ENCODE data around the gene CCDC150. TPM values are rescaled to one million over a fixed set of nuclear protein-coding genes. Genes with fewer than 3 reads are reported as not detected.

CCDC150 gene
- total RNA-seq, 1 experiment from 2014 or later = 29.2 TPM

DNA sequence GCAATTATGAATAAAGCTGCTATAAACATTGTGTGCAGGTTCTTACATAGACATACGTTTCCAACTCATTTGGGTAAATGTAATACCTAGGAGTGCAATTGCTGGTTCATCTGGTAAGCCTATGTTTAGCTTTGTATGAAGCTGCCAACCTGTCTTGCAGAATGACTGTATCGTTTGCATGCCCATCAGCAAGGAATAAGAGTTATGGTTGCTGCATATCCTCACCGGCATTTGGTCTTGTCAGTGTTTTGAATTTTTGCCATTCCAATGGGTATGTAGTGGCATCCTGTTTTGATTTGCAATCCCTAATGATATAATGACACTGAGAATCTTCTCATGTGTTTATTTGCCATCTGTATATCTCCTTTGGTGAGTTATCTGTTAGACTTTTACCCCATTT, 20.7 kb downstream of the CCDC150 start:
- no peaks in the 10 kb centered on the region for H3K9me2 ChIP-seq (ENCODE audit: insufficient read depth)
- TF ChIP-seq POLR2AphosphoS5 (IDR thresholded peaks at IDR 0.05; ENCODE audit: low read depth, low read length) (no peak), FOSL1 (IDR thresholded peaks at IDR 0.05; ENCODE audit: low read depth) (no peak)
- TF ChIP-seq, protein P1, sequence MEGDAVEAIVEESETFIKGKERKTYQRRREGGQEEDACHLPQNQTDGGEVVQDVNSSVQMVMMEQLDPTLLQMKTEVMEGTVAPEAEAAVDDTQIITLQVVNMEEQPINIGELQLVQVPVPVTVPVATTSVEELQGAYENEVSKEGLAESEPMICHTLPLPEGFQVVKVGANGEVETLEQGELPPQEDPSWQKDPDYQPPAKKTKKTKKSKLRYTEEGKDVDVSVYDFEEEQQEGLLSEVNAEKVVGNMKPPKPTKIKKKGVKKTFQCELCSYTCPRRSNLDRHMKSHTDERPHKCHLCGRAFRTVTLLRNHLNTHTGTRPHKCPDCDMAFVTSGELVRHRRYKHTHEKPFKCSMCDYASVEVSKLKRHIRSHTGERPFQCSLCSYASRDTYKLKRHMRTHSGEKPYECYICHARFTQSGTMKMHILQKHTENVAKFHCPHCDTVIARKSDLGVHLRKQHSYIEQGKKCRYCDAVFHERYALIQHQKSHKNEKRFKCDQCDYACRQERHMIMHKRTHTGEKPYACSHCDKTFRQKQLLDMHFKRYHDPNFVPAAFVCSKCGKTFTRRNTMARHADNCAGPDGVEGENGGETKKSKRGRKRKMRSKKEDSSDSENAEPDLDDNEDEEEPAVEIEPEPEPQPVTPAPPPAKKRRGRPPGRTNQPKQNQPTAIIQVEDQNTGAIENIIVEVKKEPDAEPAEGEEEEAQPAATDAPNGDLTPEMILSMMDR (IDR thresholded peaks at IDR 0.05 in 2 of 3, conservative IDR thresholded peaks at IDR 0.05 in 1 of 3; ENCODE audit: borderline replicate concordance in 1 of 3, insufficient read depth in 1 of 3, low read depth in 2 of 3, low read length in 2 of 3) = no peak
- POLR2A ChIA-PET = no interaction called here

DNA sequence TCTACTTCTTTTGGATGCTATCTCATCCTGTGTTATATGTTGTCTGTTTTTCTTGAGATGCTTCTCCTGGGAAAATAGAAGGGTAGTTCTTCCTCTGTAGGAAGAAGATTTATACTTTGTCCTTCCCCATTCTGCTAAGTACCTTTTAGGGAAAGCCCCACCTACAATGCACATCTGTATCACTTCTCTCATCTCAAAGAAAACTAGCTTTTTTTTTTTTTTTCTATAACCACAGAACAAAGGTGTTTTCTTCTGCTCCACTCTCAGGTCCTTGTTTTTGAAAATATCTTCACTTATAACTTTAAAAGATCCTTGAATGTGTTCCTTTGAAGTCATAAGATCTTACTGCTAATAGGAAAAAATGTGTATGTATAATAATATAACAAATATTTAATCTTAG, 30.8 kb downstream of the CCDC150 start:
- Histone ChIP-seq H3K4me1 (ENCODE audit: control insufficient read depth in 1 of 2, insufficient read depth in 2 of 2, low read length in 2 of 2) (no peaks in the 10 kb centered on the region), H3K9me3 (ENCODE audit: control insufficient read depth in 1 of 2, insufficient read depth in 1 of 2, low read depth in 1 of 2, low read length in 2 of 2) (no peaks in the 10 kb centered on the region), H4K20me1 (ENCODE audit: insufficient read depth) (no peaks in the 10 kb centered on the region), H3K9ac (ENCODE audit: low read length) (no peak overlapping the region), H3K9me2 (ENCODE audit: insufficient read depth) (no peaks in the 10 kb centered on the region), H3K4me3 (replicated peaks in 1 of 2; ENCODE audit: low read depth in 1 of 2, low read length in 2 of 2) (no peak overlapping the region), H3K27ac (ENCODE audit: low read depth, low read length) (no peak overlapping the region), H3K36me3 (ENCODE audit: control insufficient read depth in 1 of 2, insufficient read depth in 2 of 2, low read length in 2 of 2) (no peaks in the 10 kb centered on the region), H3K79me2 (ENCODE audit: insufficient read depth, low read length) (no peaks in the 10 kb centered on the region), H2AFZ (ENCODE audit: low read depth, low read length, poor library complexity, severe bottlenecking) (no peak overlapping the region), H3K27me3 (ENCODE audit: insufficient read depth, low read length) (no peaks in the 10 kb centered on the region), H3K4me2 (ENCODE audit: low read length) (no peak overlapping the region)
- intact Hi-C loops (cut with micrococcal nuclease) = no loop called here
- TF ChIP-seq ZFX (IDR thresholded peaks at IDR 0.05) (no peak), CBX3 (IDR thresholded peaks at IDR 0.05; ENCODE audit: low read depth) (no peak), TCF7L2 (IDR thresholded peaks at IDR 0.05; ENCODE audit: borderline replicate concordance, extremely low read depth, insufficient read depth, insufficient read length) (no peak), EZH2 (IDR thresholded peaks at IDR 0.05) (no peak), EZH2phosphoT487 (IDR thresholded peaks at IDR 0.05; ENCODE audit: borderline replicate concordance) (no peak), SP1 (IDR thresholded peaks at IDR 0.05; ENCODE audit: low read depth) (no peak), RAD21 (IDR thresholded peaks at IDR 0.05; ENCODE audit: low read depth) (no peak), FOSL1 (IDR thresholded peaks at IDR 0.05; ENCODE audit: low read depth) (no peak), ZNF274 (IDR thresholded peaks at IDR 0.05; ENCODE audit: low read depth, low read length) (no peak), SRF (IDR thresholded peaks at IDR 0.05; ENCODE audit: low read depth) (no peak), POLR2AphosphoS5 (IDR thresholded peaks at IDR 0.05; ENCODE audit: low read depth, low read length) (no peak), CEBPB (IDR thresholded peaks at IDR 0.05; ENCODE audit: low read depth) (no peak), ELF1 (IDR thresholded peaks at IDR 0.05; ENCODE audit: borderline replicate concordance, low read depth) (no peak), SIN3A (IDR thresholded peaks at IDR 0.05; ENCODE audit: low read depth) (no peak)
- TF ChIP-seq, protein P1 (IDR thresholded peaks at IDR 0.05 in 2 of 3, conservative IDR thresholded peaks at IDR 0.05 in 1 of 3; ENCODE audit: borderline replicate concordance in 1 of 3, insufficient read depth in 1 of 3, low read depth in 2 of 3, low read length in 2 of 3) = no peak
- TF ChIP-seq, protein P2, sequence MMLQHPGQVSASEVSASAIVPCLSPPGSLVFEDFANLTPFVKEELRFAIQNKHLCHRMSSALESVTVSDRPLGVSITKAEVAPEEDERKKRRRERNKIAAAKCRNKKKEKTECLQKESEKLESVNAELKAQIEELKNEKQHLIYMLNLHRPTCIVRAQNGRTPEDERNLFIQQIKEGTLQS (IDR thresholded peaks at IDR 0.05) = no peak
- DNase-seq (ENCODE audit: low read depth, low spot score) (no peak), ATAC-seq (no peak)
- no TSS peak for BruUV-seq (replicated peaks)
- CTCF ChIA-PET = no interaction called here
- RAD21 ChIA-PET (ENCODE audit: low non-redundant PET in 1 of 2, low total read pairs in 2 of 2, uncharacterized antibody in 2 of 2, unreplicated experiment in 2 of 2) = no interaction called here
- POLR2A ChIA-PET = no interaction called here

More for the DNA sequence above, 20.7 kb downstream of the CCDC150 start:
- H3K36me3 ChIP-seq (ENCODE audit: control insufficient read depth in 1 of 2, insufficient read depth in 2 of 2, low read length in 2 of 2) = no peaks in the 10 kb centered on the region
- H3K27ac ChIP-seq (ENCODE audit: low read depth, low read length) = no peak overlapping the region
- H3K9ac ChIP-seq (ENCODE audit: low read length) = no peak overlapping the region
- no peak overlapping the region for H3K4me2 ChIP-seq (ENCODE audit: low read length)
- RAD21 ChIA-PET (ENCODE audit: low non-redundant PET in 1 of 2, low total read pairs in 2 of 2, uncharacterized antibody in 2 of 2, unreplicated experiment in 2 of 2) = no interaction called here
- CTCF ChIA-PET = no interaction called here
- no peak overlapping the region for H2AFZ ChIP-seq (ENCODE audit: low read depth, low read length, poor library complexity, severe bottlenecking)
- H4K20me1 ChIP-seq (ENCODE audit: insufficient read depth) = no peaks in the 10 kb centered on the region
- no peaks in the 10 kb centered on the region for H3K27me3 ChIP-seq (ENCODE audit: insufficient read depth, low read length)
- no peaks in the 10 kb centered on the region for H3K4me1 ChIP-seq (ENCODE audit: control insufficient read depth in 1 of 2, insufficient read depth in 2 of 2, low read length in 2 of 2)
- DNase-seq (ENCODE audit: low read depth, low spot score) = no peak
- peaks cover 3% of the 10 kb centered on the region; the same call in 1 of the 2 replicates for H3K79me2 ChIP-seq (ENCODE audit: insufficient read depth, low read length)
- no peaks in the 10 kb centered on the region for H3K9me3 ChIP-seq (ENCODE audit: control insufficient read depth in 1 of 2, insufficient read depth in 1 of 2, low read depth in 1 of 2, low read length in 2 of 2)
- no TSS peak for BruUV-seq (replicated peaks)
- ATAC-seq = no peak
- H3K4me3 ChIP-seq (replicated peaks in 1 of 2; ENCODE audit: low read depth in 1 of 2, low read length in 2 of 2) = no peak overlapping the region
- intact Hi-C loops (cut with micrococcal nuclease) = no loop called here
